ENCODE measurements around the gene COX20.

- TF ChIP-seq POLR2A (IDR thresholded peaks at IDR 0.05) (no peak), POLR2AphosphoS5 (IDR thresholded peaks at IDR 0.05) (no peak), CTCF (IDR thresholded peaks at IDR 0.05 in 8 of 11, conservative IDR thresholded peaks at IDR 0.05 in 3 of 11) (no peak)
Observed at GRCh38 chr1:244860914-244861610, 25.6 kb downstream of the COX20 start.

Data from spleen (tissue), 7 donors.